ENCODE results near the gene MYL5. TPM values are rescaled to one million over a fixed set of nuclear protein-coding genes. Genes with fewer than 3 reads are reported as not detected.

The MYL5 gene
- total RNA-seq, 4 donors from 2014 or later: 5.2 to 32.8 (median 12.9) TPM

DNA sequence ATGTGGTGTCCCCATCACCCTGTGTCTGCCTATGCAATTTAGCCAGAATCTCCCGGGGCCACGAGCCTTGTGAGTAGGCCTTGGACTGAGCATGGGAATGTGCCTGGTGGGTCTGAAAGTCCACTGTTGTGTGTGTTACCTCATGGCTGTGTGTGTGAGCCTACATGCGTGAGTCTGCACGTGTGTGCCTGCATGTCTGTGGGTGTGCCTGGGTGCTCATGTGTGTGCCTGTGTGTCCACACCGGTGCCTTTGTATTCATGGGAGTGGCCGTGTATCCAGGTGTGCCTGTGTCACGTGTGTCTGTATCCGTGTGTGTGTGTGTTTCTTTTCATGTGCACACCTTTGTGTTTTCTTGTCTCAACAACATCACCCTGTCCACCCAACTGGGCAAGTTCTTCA, 14.5 kb upstream of the MYL5 start:
- TF ChIP-seq, protein P1, sequence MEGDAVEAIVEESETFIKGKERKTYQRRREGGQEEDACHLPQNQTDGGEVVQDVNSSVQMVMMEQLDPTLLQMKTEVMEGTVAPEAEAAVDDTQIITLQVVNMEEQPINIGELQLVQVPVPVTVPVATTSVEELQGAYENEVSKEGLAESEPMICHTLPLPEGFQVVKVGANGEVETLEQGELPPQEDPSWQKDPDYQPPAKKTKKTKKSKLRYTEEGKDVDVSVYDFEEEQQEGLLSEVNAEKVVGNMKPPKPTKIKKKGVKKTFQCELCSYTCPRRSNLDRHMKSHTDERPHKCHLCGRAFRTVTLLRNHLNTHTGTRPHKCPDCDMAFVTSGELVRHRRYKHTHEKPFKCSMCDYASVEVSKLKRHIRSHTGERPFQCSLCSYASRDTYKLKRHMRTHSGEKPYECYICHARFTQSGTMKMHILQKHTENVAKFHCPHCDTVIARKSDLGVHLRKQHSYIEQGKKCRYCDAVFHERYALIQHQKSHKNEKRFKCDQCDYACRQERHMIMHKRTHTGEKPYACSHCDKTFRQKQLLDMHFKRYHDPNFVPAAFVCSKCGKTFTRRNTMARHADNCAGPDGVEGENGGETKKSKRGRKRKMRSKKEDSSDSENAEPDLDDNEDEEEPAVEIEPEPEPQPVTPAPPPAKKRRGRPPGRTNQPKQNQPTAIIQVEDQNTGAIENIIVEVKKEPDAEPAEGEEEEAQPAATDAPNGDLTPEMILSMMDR (IDR thresholded peaks at IDR 0.05): no peak
- TF ChIP-seq EP300 (IDR thresholded peaks at IDR 0.05) (no peak), POLR2A (IDR thresholded peaks at IDR 0.05) (no peak)
- Histone ChIP-seq H3K27ac (no peak overlapping the region), H3K9me3 (no peaks in the 10 kb centered on the region), H3K36me3 (no peaks in the 10 kb centered on the region), H3K27me3 (peaks cover 0 to 23% of the 10 kb centered on the region in 2 donors), H3K4me3 (no peak overlapping the region), H3K4me1 (peaks cover 0 to 13% (median 0%) of the 10 kb centered on the region in 4 donors)
- WGBS, 2 donors: 87 to 89% methylated on average over 8 of the region's 8 CpGs
- no peak for DNase-seq (ENCODE audit: low spot score in 2 of 2)

DNA sequence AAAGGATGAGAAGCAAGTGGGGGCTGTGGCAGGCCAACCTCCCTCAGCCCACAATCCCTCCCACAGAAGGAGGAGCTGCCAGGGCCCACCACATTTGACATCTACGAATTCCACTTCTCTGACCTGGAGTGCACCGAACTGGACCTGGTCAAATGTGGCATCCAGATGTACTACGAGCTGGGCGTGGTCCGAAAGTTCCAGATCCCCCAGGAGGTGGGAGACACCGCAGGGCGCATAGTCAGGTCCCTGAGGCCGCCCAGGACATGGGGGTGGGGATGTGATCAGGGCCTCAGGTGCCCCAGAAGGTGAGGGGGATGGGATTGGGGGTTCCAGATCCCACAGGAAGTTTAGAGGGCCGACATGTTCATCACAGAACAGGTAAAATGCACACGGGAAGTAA, 13.9 kb upstream of the MYL5 start:
- TF ChIP-seq POLR2A (IDR thresholded peaks at IDR 0.05): no peak
- TF ChIP-seq, protein P1 (IDR thresholded peaks at IDR 0.05): no peak
- no peak for TF ChIP-seq EP300 (IDR thresholded peaks at IDR 0.05)
- H3K27ac ChIP-seq: no peak overlapping the region
- H3K9me3 ChIP-seq: no peaks in the 10 kb centered on the region
- no peaks in the 10 kb centered on the region for H3K36me3 ChIP-seq
- DNase-seq (ENCODE audit: low spot score in 2 of 2): no peak
- peaks cover 0 to 23% of the 10 kb centered on the region in 2 donors for H3K27me3 ChIP-seq
- no peak overlapping the region for H3K4me3 ChIP-seq
- 92 to 95% methylated on average over 10 of the region's 10 CpGs for WGBS, 2 donors
- H3K4me1 ChIP-seq: peaks cover 0 to 13% (median 0%) of the 10 kb centered on the region in 4 donors

DNA sequence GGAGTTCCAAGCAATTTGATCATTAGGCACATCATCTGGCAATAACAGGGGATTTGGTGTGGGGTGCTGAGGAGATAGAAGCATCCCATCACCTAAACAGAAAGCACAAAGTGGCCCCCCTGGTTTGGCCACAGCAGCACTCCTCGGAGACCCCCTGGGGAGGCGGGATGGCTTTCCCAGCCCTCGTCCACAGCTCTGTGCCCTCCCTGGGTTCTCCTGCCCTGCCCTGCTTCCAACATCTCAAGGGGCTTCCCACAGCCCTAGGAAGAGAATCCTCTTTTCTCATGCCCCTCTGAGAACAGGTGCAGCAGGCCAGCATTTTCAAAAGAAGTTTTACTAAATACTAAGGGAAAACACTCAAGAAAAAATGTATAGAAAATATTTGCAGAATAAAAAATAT, 13.1 kb upstream of the MYL5 start:
- H3K4me3 ChIP-seq: no peak overlapping the region
- no peaks in the 10 kb centered on the region for H3K9me3 ChIP-seq
- no peak for DNase-seq (ENCODE audit: low spot score in 2 of 2)
- no peak overlapping the region for H3K27ac ChIP-seq
- H3K4me1 ChIP-seq: peaks cover 0 to 13% (median 0%) of the 10 kb centered on the region in 4 donors
- TF ChIP-seq EP300 (IDR thresholded peaks at IDR 0.05) (no peak), POLR2A (IDR thresholded peaks at IDR 0.05) (no peak)
- TF ChIP-seq, protein P1 (IDR thresholded peaks at IDR 0.05): no peak
- no peaks in the 10 kb centered on the region for H3K36me3 ChIP-seq
- H3K27me3 ChIP-seq: peaks cover 0 to 23% of the 10 kb centered on the region in 2 donors
- WGBS, 2 donors: 76 to 86% methylated on average over 3 of the region's 3 CpGs

DNA sequence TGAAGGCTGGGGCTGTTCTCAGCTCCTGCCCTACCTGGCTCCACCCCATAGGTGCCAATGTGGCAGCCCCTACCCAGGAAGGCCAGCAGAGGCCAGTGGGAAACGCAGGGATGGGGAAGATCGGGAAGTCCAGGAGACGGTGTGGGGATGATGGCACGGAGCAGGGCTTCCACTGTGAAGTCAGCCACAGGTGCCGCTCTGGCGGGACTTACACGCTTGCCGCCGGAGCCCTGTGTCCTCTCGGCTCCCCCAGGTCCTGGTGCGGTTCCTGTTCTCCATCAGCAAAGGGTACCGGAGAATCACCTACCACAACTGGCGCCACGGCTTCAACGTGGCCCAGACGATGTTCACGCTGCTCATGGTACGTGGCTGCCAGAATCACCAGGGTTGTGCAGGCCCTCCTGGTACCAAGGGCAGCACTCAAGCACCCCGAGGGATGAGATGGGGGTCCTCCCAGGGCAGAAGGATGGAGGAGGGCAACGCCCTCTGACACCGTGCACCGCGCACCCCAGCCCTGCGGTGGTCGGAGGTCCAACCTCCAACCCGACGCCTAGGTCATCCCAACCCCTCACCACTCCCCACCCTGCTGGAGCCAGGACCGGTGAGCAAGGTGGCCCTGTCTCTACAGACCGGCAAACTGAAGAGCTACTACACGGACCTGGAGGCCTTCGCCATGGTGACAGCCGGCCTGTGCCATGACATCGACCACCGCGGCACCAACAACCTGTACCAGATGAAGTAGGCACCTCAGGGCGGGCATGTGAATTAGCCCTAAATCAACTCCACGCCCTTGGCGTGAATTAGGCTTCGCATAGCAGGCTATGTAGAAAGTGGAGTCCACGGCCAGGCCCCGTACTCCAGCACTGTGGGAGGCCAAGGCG, 12.2 kb upstream of the MYL5 start:
- H3K27me3 ChIP-seq: peaks cover 0 to 23% of the 10 kb centered on the region in 2 donors

More for the DNA sequence above, 12.2 kb upstream of the MYL5 start:
- peaks cover 0 to 13% (median 0%) of the 10 kb centered on the region in 4 donors for H3K4me1 ChIP-seq
- no peak overlapping the region for H3K4me3 ChIP-seq
- no peaks in the 10 kb centered on the region for H3K9me3 ChIP-seq
- no peak for DNase-seq (ENCODE audit: low spot score in 2 of 2)
- TF ChIP-seq POLR2A (IDR thresholded peaks at IDR 0.05): no peak
- TF ChIP-seq EP300 (IDR thresholded peaks at IDR 0.05): no peak
- TF ChIP-seq, protein P1 (IDR thresholded peaks at IDR 0.05): no peak
- no peaks in the 10 kb centered on the region for H3K36me3 ChIP-seq
- no peak overlapping the region for H3K27ac ChIP-seq
- WGBS, 2 donors: 95 to 96% methylated on average over 32 to 42 of the region's 42 CpGs

Data from tibial nerve (tissue), 4 donors.